Measurements from ENCODE around the gene ACTG1. TPM values are rescaled to one million over a fixed set of nuclear protein-coding genes. Genes with fewer than 3 reads are reported as not detected.
A peak's percentile ranks its signal among the peaks of the same experiment; 100 is the strongest.

The ACTG1 gene
- total and polyA plus RNA-seq, 2 of the 13 experiments (the other 11 are each of a cell fraction or from before 2014, with no cell fraction given) = 973 to 1,138 TPM

- 0 out of 2 replicates have a peak, but pooled peaks have one; percentile 17 for TF ChIP-seq THAP8 (CRISPR knock-in tag; IDR thresholded peaks at IDR 0.05; ENCODE audit: borderline replicate concordance)
- no peak for TF ChIP-seq FOXK2 (IDR thresholded peaks at IDR 0.05)
- peak; percentile 46; the same call in 1 of the 2 replicates for TF ChIP-seq TMF1 (CRISPR knock-in tag; IDR thresholded peaks at IDR 0.05; ENCODE audit: low read depth)
- TF ChIP-seq EEA1 (CRISPR knock-in tag; IDR thresholded peaks at IDR 0.05; ENCODE audit: borderline replicate concordance) = peak; percentile 81; the same call in 1 of the 2 replicates
- no peak for TF ChIP-seq SOX5 (CRISPR knock-in tag; IDR thresholded peaks at IDR 0.05; ENCODE audit: borderline replicate concordance)
- TF ChIP-seq FOXJ3 (CRISPR knock-in tag; IDR thresholded peaks at IDR 0.05; ENCODE audit: borderline replicate concordance) = no peak
- no peak for TF ChIP-seq RNF219 (CRISPR knock-in tag; IDR thresholded peaks at IDR 0.05)
- no peak for TF ChIP-seq ZNF260 (CRISPR knock-in tag; IDR thresholded peaks at IDR 0.05; ENCODE audit: borderline replicate concordance, low read depth)
- TF ChIP-seq IKZF5 (CRISPR knock-in tag; IDR thresholded peaks at IDR 0.05) = no peak
- no peak for TF ChIP-seq RFXANK (CRISPR knock-in tag; IDR thresholded peaks at IDR 0.05)
- TF ChIP-seq GABPB1 (CRISPR knock-in tag; IDR thresholded peaks at IDR 0.05) = peak; percentile 51; the same call in 1 of the 2 replicates
- no peak for TF ChIP-seq ZNF652 (CRISPR knock-in tag; IDR thresholded peaks at IDR 0.05; ENCODE audit: borderline replicate concordance, low read depth)
- TF ChIP-seq ZNF274 (CRISPR knock-in tag; IDR thresholded peaks at IDR 0.05) = no peak; the same call in 1 of the 2 replicates
- no peak for TF ChIP-seq FOXM1 (CRISPR knock-in tag; IDR thresholded peaks at IDR 0.05)
- TF ChIP-seq ZNF678 (CRISPR knock-in tag; IDR thresholded peaks at IDR 0.05) = no peak; the same call in 1 of the 2 replicates
- 0 out of 2 replicates have a peak, but pooled peaks have one; percentile 25 for TF ChIP-seq ZFP90 (CRISPR knock-in tag; IDR thresholded peaks at IDR 0.05; ENCODE audit: borderline replicate concordance)
- no peak for TF ChIP-seq MAFK (conservative IDR thresholded peaks at IDR 0.05 in 1 of 2, IDR thresholded peaks at IDR 0.05 in 1 of 2; ENCODE audit: low read length in 2 of 2)
- TF ChIP-seq ZFP36L1 (CRISPR knock-in tag; IDR thresholded peaks at IDR 0.05) = 0 out of 2 replicates have a peak, but pooled peaks have one; percentile 17
- TF ChIP-seq ZNF746 (CRISPR knock-in tag; IDR thresholded peaks at IDR 0.05) = no peak; the same call in 1 of the 2 replicates
- TF ChIP-seq ZNF367 (CRISPR knock-in tag; IDR thresholded peaks at IDR 0.05; ENCODE audit: borderline replicate concordance) = no peak
- peak; percentile 68; the same call in 1 of the 2 replicates for TF ChIP-seq KDM5B (CRISPR knock-in tag; IDR thresholded peaks at IDR 0.05; ENCODE audit: borderline replicate concordance)
- no peak; the same call in 1 of the 2 replicates for TF ChIP-seq ERF (CRISPR knock-in tag; IDR thresholded peaks at IDR 0.05)
- no peak for TF ChIP-seq ZNF282 (IDR thresholded peaks at IDR 0.05; ENCODE audit: partially characterized antibody)
- TF ChIP-seq ARNT (IDR thresholded peaks at IDR 0.05) = no peak
- no peak for TF ChIP-seq TAF15 (IDR thresholded peaks at IDR 0.05; ENCODE audit: low read depth, low read length, poor library complexity, severe bottlenecking)
- no peak for TF ChIP-seq ZNF251 (CRISPR knock-in tag; IDR thresholded peaks at IDR 0.05)
Measured at GRCh38 chr17:81511804-81512561, 616 bp downstream of the ACTG1 start (continued).
